AG10803 (cell line): ENCODE data around the gene ZDHHC20.

Source experiments
- DNase-seq: peaks from one replicate; pipeline ENCODE4 v3.0.0; 2010; ENCODE audit warnings: low read depth
- H3K4me3 ChIP-seq: 2 replicates; pipeline ENCODE4 v1.5.1; 2011; ENCODE audit warnings: mild to moderate bottlenecking, low read length, control low read depth
- TF ChIP-seq, protein P1 (sequence below): conservative IDR thresholded peaks from 2 replicates; pipeline ENCODE4 v1.5.1; 2011; ENCODE audit warnings: mild to moderate bottlenecking, low read length, control low read depth, inconsistent platforms

Gene ZDHHC20

DNA sequence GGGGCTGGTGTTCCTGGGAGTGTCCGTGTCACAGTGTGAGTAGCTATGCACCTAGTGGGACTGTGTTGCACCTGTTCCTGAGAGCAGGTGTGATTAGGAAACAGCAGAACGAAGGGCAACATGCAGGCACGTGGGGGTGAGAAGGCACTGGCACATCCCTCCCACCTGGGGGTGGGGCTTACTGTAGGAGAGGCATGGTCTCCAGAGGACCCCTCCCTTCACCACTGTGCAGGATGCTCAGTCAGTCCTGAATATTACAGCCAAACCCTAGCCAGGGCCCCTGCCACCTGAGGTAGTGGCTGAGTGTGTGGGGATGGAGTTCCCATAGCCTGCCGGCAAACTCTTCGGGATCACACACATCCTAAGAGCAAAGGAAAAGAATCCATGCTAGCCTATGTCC is 99.2 kb downstream of the ZDHHC20 start:
- TF ChIP-seq, protein P1, sequence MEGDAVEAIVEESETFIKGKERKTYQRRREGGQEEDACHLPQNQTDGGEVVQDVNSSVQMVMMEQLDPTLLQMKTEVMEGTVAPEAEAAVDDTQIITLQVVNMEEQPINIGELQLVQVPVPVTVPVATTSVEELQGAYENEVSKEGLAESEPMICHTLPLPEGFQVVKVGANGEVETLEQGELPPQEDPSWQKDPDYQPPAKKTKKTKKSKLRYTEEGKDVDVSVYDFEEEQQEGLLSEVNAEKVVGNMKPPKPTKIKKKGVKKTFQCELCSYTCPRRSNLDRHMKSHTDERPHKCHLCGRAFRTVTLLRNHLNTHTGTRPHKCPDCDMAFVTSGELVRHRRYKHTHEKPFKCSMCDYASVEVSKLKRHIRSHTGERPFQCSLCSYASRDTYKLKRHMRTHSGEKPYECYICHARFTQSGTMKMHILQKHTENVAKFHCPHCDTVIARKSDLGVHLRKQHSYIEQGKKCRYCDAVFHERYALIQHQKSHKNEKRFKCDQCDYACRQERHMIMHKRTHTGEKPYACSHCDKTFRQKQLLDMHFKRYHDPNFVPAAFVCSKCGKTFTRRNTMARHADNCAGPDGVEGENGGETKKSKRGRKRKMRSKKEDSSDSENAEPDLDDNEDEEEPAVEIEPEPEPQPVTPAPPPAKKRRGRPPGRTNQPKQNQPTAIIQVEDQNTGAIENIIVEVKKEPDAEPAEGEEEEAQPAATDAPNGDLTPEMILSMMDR, result no peak
- no peak for DNase-seq

GRCh38 chr13:21355304-21355703 is 103.8 kb downstream of the ZDHHC20 start:
- TF ChIP-seq, protein P1, result no peak
- no peak for DNase-seq
- H3K4me3 ChIP-seq, result no peak overlapping the region

More for the DNA sequence above, 99.2 kb downstream of the ZDHHC20 start:
- no peak overlapping the region for H3K4me3 ChIP-seq

DNA sequence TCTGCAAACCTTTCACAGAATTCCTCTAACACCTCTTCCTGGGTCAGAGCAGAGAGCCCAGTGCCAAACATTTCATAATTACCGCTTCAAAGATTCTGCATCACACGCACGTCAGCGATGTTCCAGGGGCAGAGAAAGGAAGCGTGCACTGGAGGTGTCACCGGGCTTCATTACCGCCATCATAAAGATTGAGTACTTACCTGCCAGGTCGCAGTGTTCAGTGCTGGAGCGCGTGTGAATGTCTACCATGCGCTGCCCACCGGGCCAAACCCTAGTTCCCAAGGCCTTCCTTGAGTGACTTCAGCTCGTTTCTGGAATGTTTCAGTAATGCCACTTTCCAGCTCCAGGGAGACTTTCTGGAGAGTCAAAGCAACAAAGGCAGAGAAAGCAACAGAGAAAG is 104.4 kb downstream of the ZDHHC20 start:
- no peak overlapping the region for H3K4me3 ChIP-seq
- TF ChIP-seq, protein P1, result no peak
- no peak for DNase-seq

DNA sequence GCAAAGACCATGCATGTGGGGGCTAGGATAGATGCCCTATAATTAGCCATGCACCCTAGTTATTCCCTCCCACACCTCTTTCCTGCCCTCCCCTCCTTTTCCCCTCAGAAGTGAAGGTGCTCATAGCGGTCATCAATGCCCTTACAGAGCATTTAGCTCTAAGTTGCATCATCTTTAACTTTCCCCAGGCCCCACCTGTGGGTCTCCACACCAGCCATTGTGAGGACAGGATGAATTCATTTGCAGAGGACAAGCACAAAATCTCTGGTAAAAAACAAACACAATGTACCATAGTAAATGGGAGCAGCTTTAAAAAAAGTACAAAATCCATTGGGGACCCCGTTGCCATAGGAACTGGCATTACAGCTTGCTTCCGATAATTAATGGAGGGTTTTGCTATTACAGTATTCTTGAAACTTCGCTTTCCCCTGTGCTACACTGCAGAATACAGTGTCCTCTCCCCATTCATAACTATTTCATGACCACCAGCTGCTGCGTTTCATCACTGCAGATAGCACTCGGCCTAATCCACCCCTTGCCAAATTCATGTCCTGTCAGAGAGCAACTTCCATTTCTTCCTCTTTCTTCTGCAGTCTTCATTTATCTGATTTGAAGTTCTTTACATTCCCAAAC is 110.5 kb downstream of the ZDHHC20 start:
- no peak for DNase-seq

GRCh38 chr13:21347753-21348318 is 111.3 kb downstream of the ZDHHC20 start:
- TF ChIP-seq, protein P1, result no peak
- DNase-seq, result no peak
- no peak overlapping the region for H3K4me3 ChIP-seq

More for the DNA sequence above, 110.5 kb downstream of the ZDHHC20 start:
- TF ChIP-seq, protein P1, result no peak
- no peak overlapping the region for H3K4me3 ChIP-seq

GRCh38 chr13:21344662-21345176 is 114.4 kb downstream of the ZDHHC20 start:
- TF ChIP-seq, protein P1, result no peak
- no peak for DNase-seq
- no peak overlapping the region for H3K4me3 ChIP-seq

DNA sequence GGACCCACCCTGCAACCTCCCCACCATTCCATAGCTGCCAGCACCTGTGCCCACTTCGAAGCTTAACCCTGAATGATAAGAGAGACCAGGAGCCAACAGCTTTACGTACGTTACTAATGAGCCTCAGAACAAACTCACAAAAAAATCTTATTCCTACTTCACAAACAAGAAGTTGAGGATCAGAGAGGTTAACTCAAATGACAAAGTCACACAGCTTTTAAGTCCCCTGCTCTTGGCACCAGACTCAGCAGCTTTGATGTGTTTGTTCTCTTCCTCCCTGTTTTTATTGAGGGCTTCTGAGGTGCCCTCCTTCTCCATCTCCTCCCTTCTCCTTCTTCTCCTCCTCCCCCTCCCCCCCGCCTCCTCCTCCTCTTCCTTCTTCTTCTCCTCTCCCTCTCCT is 115.4 kb downstream of the ZDHHC20 start:
- no peak for DNase-seq
- TF ChIP-seq, protein P1, result no peak
- no peak overlapping the region for H3K4me3 ChIP-seq
